H9 (cell line): ENCODE measurements around the gene FUZ. TPM values are rescaled to one million over a fixed set of nuclear protein-coding genes. Genes with fewer than 3 reads are reported as not detected.

Experiments
- DNase-seq: peaks from one replicate; pipeline ENCODE4 v3.0.0-alpha.2; 2017
- H2AFZ ChIP-seq: one replicate; pipeline ENCODE4 v1.6.1; 2013; ENCODE audit warnings: mild to moderate bottlenecking, low read length, control low read depth, moderate library complexity
- H2AK5ac ChIP-seq: 2 replicates; pipeline ENCODE4 v1.6.1; 2013; ENCODE audit warnings: low read length, control low read depth, mixed read lengths; ENCODE audit not compliant: insufficient read length
- H2BK120ac ChIP-seq: one replicate; pipeline ENCODE4 v1.6.1; 2013; ENCODE audit warnings: low read depth, mild to moderate bottlenecking, low read length, control low read depth, inconsistent platforms; ENCODE audit not compliant: poor library complexity, severe bottlenecking
- H2BK12ac ChIP-seq: 2 replicates; pipeline ENCODE4 v1.6.1; 2013; ENCODE audit warnings: low read length, control low read depth, mixed read lengths, low read depth; ENCODE audit not compliant: insufficient read length
- H2BK15ac ChIP-seq: 2 replicates; pipeline ENCODE4 v1.6.1; 2013; ENCODE audit warnings: low read depth, low read length, control low read depth
- H2BK20ac ChIP-seq: one replicate; pipeline ENCODE4 v1.6.1; 2013; ENCODE audit warnings: low read depth, mild to moderate bottlenecking, low read length, control low read depth, inconsistent platforms; ENCODE audit not compliant: poor library complexity, severe bottlenecking
- H2BK5ac ChIP-seq: 2 replicates; pipeline ENCODE4 v1.6.1; 2013; ENCODE audit warnings: low read length, control low read depth, mixed read lengths; ENCODE audit not compliant: insufficient read length
- H3K14ac ChIP-seq: 2 replicates; pipeline ENCODE4 v1.6.1; 2013; ENCODE audit warnings: low read length, control low read depth; ENCODE audit not compliant: insufficient read depth
- H3K18ac ChIP-seq: 2 replicates; pipeline ENCODE4 v1.6.1; 2013; ENCODE audit warnings: low read depth, mild to moderate bottlenecking, mixed read lengths, low read length, control low read depth; ENCODE audit not compliant: insufficient read length
- H3K23ac ChIP-seq: 2 replicates; pipeline ENCODE4 v1.6.1; 2013; ENCODE audit warnings: low read length, control low read depth, mixed read lengths, low read depth; ENCODE audit not compliant: insufficient read length
- H3K23me2 ChIP-seq: 2 replicates; pipeline ENCODE4 v1.6.1; 2013; ENCODE audit warnings: low read depth, mild to moderate bottlenecking, mixed read lengths, low read length, control low read depth; ENCODE audit not compliant: insufficient read length, poor library complexity, severe bottlenecking
- H3K27ac ChIP-seq: 2 replicates; pipeline ENCODE4 v1.5.1; 2013; ENCODE audit warnings: low read length, control low read depth, mixed read lengths, low read depth; ENCODE audit not compliant: insufficient read length
- H3K27me3 ChIP-seq: 2 replicates; pipeline ENCODE4 v1.6.1; 2013; ENCODE audit warnings: low read length, control low read depth, inconsistent platforms; ENCODE audit not compliant: insufficient read depth
- H3K4ac ChIP-seq: 2 replicates; pipeline ENCODE4 v1.6.1; 2013; ENCODE audit warnings: low read depth, mild to moderate bottlenecking, control low read depth, inconsistent platforms, low read length, moderate library complexity
- H3K4me1 ChIP-seq: 2 replicates; pipeline ENCODE4 v1.6.1; 2013; ENCODE audit warnings: low read length, control low read depth, inconsistent platforms; ENCODE audit not compliant: insufficient read depth
- H3K4me2 ChIP-seq: 2 replicates; pipeline ENCODE4 v1.6.1; 2013; ENCODE audit warnings: low read length, control low read depth, mixed read lengths; ENCODE audit not compliant: insufficient read length, insufficient read depth
- H3K56ac ChIP-seq: 2 replicates; pipeline ENCODE4 v1.6.1; 2013; ENCODE audit warnings: low read depth, mild to moderate bottlenecking, mixed read lengths, low read length, control low read depth; ENCODE audit not compliant: insufficient read length
- H3K79me1 ChIP-seq: 2 replicates; pipeline ENCODE4 v1.6.1; 2013; ENCODE audit warnings: low read depth, mild to moderate bottlenecking, moderate library complexity, low read length, control low read depth, inconsistent platforms; ENCODE audit not compliant: insufficient read depth, poor library complexity, severe bottlenecking
- H3K79me2 ChIP-seq: 2 replicates; pipeline ENCODE4 v1.6.1; 2013; ENCODE audit warnings: low read length, control low read depth, inconsistent platforms; ENCODE audit not compliant: insufficient read depth
- H3K9ac ChIP-seq: 2 replicates; pipeline ENCODE4 v1.6.1; 2013; ENCODE audit warnings: low read length, control low read depth, mixed read lengths; ENCODE audit not compliant: insufficient read length; ENCODE audit errors: extremely low read depth
- H3K9me3 ChIP-seq: one replicate; pipeline ENCODE4 v1.6.1; 2013; ENCODE audit warnings: low read depth, low read length, inconsistent platforms; ENCODE audit not compliant: control insufficient read depth
- H3T11ph ChIP-seq: one replicate; pipeline ENCODE4 v1.6.1; 2013; ENCODE audit warnings: mild to moderate bottlenecking, low read length, control low read depth, inconsistent platforms
- H4K20me1 ChIP-seq: one replicate; pipeline ENCODE4 v1.6.1; 2013; ENCODE audit not compliant: control insufficient read depth, insufficient read length, insufficient read depth
- H4K5ac ChIP-seq: 2 replicates; pipeline ENCODE4 v1.6.1; 2013; ENCODE audit warnings: low read depth, mild to moderate bottlenecking, mixed read lengths, low read length, control low read depth; ENCODE audit not compliant: insufficient read length
- H4K8ac ChIP-seq: replicated peaks from 2 replicates; pipeline ENCODE4 v1.6.1; 2013; ENCODE audit warnings: low read length, control low read depth, mixed read lengths, low read depth; ENCODE audit not compliant: insufficient read length
- H4K91ac ChIP-seq: 2 replicates; pipeline ENCODE4 v1.6.1; 2013; ENCODE audit warnings: low read depth, mild to moderate bottlenecking, moderate library complexity, mixed read lengths, low read length, control low read depth; ENCODE audit not compliant: insufficient read length
- H3K27ac Mint-ChIP-seq, 3 experiments: 2 replicates in 2 of 3; 3 replicates in 1 of 3; pipeline ENCODE4 v1.8.0; 2020 to 2021; ENCODE audit warnings: mixed read lengths in 3 of 3, mild to moderate bottlenecking in 1 of 3, moderate library complexity in 1 of 3
- H3K27me3 Mint-ChIP-seq: 2 replicates; pipeline ENCODE4 v1.8.0; 2021; ENCODE audit warnings: low read depth, mild to moderate bottlenecking, moderate library complexity, mixed read lengths
- H3K36me3 Mint-ChIP-seq, 3 experiments: 2 replicates in 2 of 3; 3 replicates in 1 of 3; pipeline ENCODE4 v1.8.0; 2020 to 2021; ENCODE audit warnings: low read depth in 3 of 3, mixed read lengths in 3 of 3; ENCODE audit not compliant: insufficient read depth in 1 of 3
- H3K4me1 Mint-ChIP-seq, 2 experiments: 2 replicates each; pipeline ENCODE4 v1.8.0; 2020; ENCODE audit warnings: mixed read lengths in 2 of 2
- H3K4me3 Mint-ChIP-seq, 2 experiments: 2 replicates in 1 of 2; 3 replicates in 1 of 2; pipeline ENCODE4 v1.8.0; 2020 to 2021; ENCODE audit warnings: mild to moderate bottlenecking in 2 of 2, mixed read lengths in 2 of 2, moderate library complexity in 1 of 2
- H3K9me3 Mint-ChIP-seq, 2 experiments: 2 replicates in 1 of 2; 3 replicates in 1 of 2; pipeline ENCODE4 v1.8.0; 2020; ENCODE audit warnings: mild to moderate bottlenecking in 2 of 2, mixed read lengths in 2 of 2, moderate library complexity in 1 of 2
- CTCF ChIP-seq: fragments of 200-600 bp; sonication (generic); conservative IDR thresholded peaks from 3 replicates; pipeline ENCODE4 v1.8.0; 2021; ENCODE audit warnings: antibody characterized with exemption, mild to moderate bottlenecking
- WGBS: extraction: QIAGEN DNeasy Blood & Tissue Kit; methylation state at CpG from one replicate; pipeline ENCODE4 v1.1.7; 2013; ENCODE audit warnings: missing lambda C conversion rate, low lambda C conversion rate, mixed read lengths; ENCODE audit not compliant: insufficient read length; ENCODE audit errors: extremely low coverage; 5-methylcytosine and 5-hydroxymethylcytosine counted together
- total RNA-seq: library from RNA; stranded (reverse); gene quantifications from 2 replicates; pipeline ENCODE4 v1.2.1, GENCODE V29; 2021

Gene FUZ
- total RNA-seq, 1 experiment from 2014 or later: 25.1 TPM

- H3K27me3 ChIP-seq: no peaks in the 10 kb centered on the region
- H4K5ac ChIP-seq: no peak overlapping the region
- no peaks in the 10 kb centered on the region for H3K4me1 ChIP-seq
- no peaks in the 10 kb centered on the region for H3K79me2 ChIP-seq
- H3K79me1 ChIP-seq: no peaks in the 10 kb centered on the region
- H3K56ac ChIP-seq: no peak overlapping the region
- no peak overlapping the region for H2BK120ac ChIP-seq
- H3K4ac ChIP-seq: no peak overlapping the region
- H2BK5ac ChIP-seq: no peak overlapping the region
- H2BK15ac ChIP-seq: no peak overlapping the region
- no peak overlapping the region for H2AK5ac ChIP-seq
- no peak overlapping the region for H3K4me2 ChIP-seq
- no peak overlapping the region for H3K14ac ChIP-seq
- H4K91ac ChIP-seq: no peak overlapping the region
- no peaks in the 10 kb centered on the region for H3K9me3 ChIP-seq
- no peak overlapping the region for H3K4me3 Mint-ChIP-seq
- H2AFZ ChIP-seq: no peak overlapping the region
- no peak overlapping the region for H2BK12ac ChIP-seq
- H3K9me3 Mint-ChIP-seq: no peaks in the 10 kb centered on the region
- H3K27ac Mint-ChIP-seq: no peak overlapping the region
- no peak overlapping the region for H4K8ac ChIP-seq
- H3K27ac ChIP-seq: no peak overlapping the region
- H3K4me1 Mint-ChIP-seq: peaks cover 0 to 5% of the 10 kb centered on the region in 2 experiments; a peak in 2 of 4 replicates
- H2BK20ac ChIP-seq: no peak overlapping the region
- H3K36me3 Mint-ChIP-seq: peaks cover 11 to 50% (median 48%) of the 10 kb centered on the region in 3 experiments
- H3K23ac ChIP-seq: no peak overlapping the region
- no peak overlapping the region for H3T11ph ChIP-seq
- no peaks in the 10 kb centered on the region for H3K23me2 ChIP-seq
- H3K27me3 Mint-ChIP-seq: peaks cover 1% of the 10 kb centered on the region; the same call in 1 of the 2 replicates
- no peak for DNase-seq
- TF ChIP-seq CTCF: no peak
- no peaks in the 10 kb centered on the region for H4K20me1 ChIP-seq
- H3K9ac ChIP-seq: no peak overlapping the region
- no CpG with 5 or more reads among the region's 11 CpGs for WGBS
- H3K18ac ChIP-seq: no peak overlapping the region
Measured at GRCh38 chr19:49839713-49840112, 26.6 kb upstream of the FUZ start.
